A204.1 (cell line): ENCODE measurements around the gene YEATS2.

ENCODE experiments used
- FAIRE-seq: peaks from 2 replicates; lab custom pipeline; 2012; peaks lifted over from hg19 to GRCh38; lab: Jason Lieb, UNC

The YEATS2 gene

DNA sequence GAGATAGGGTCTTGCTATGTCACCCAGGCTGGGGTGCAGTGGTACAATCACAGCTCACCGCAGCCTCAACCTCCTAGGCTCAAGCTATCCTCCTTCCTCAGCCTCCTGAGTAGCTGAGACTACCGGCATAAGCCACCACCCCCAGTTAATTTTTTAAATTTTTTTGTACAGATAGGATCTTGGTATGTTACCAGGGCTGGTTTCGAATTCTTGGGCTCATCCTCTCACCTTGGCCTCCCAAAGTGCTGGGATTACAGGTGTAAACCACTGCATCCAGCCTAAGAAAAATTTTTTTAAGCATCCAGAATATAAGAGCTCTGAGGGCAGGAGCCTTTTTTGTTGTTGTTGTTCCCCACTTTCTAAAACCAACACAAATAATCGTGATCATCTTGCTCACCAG is 142.2 kb downstream of the YEATS2 start:
- FAIRE-seq = no peak

DNA sequence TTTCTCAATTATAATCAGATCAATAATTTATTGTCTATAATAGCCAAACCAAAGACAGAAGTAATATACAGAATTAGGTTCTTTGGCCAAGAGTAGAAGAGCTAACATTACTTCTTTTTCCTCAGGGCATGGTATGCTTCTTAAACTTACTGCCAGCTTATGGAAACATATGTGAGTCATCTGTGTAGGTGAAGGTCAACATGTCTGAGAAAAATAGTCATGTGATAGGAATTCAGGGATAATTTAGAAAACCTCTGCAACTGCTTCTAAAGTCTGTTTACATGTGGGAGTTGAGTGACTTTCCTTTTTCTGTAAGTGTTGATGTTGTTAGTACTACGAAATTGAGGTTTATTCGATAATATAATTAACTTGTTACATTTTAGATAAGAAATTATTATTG is 147.0 kb downstream of the YEATS2 start:
- FAIRE-seq = no peak

DNA sequence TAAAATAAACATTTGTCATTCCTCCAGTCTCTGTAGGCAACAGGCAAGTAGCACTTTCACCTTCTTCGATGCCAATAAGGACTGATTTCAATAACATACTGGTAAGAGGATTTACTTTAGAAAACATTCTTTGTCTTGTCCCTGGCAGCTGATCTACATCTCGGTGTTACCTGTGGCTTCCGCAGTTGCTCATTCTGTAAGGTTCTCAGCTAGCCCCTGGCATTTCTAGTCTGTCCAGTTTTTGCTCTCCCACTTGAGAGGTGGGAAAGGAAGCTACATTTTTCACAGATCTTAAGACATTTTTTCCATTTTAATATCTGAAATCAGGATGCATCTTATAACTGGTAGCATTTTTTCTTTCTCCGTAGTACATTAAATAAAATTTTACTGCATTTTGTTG is 147.5 kb downstream of the YEATS2 start:
- no peak for FAIRE-seq

DNA sequence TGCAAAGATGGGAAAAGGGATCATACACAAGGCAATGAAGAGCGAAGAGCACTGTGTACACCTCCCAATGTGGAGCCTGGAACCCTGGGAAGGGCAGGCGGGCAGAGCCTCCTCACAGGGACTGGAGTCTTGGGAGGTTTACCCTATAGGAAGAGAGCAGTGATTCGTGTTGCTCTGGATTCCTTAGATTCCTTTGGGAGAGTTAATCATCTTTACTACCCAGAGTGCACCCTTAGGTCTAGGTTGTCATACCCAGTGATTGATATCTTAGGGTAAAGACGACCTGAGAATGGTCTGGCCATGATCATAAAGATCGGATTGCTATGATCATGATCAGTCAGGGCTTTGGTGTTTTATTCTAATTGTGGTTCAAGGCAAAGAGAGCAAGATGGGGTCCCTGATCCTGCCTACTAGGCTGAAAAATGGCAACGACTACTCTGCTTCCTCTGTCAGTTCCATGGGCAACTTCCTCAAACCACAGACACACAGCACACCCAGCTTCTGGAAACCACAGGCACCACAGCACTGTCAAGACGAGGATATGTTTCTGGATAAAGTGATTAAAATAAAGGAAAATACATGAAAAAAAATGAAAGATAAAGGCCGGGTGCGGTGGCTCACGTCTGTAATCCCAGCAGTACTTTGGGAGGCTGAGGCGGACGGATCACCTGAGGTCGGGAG is 148.2 kb downstream of the YEATS2 start:
- FAIRE-seq = no peak

DNA sequence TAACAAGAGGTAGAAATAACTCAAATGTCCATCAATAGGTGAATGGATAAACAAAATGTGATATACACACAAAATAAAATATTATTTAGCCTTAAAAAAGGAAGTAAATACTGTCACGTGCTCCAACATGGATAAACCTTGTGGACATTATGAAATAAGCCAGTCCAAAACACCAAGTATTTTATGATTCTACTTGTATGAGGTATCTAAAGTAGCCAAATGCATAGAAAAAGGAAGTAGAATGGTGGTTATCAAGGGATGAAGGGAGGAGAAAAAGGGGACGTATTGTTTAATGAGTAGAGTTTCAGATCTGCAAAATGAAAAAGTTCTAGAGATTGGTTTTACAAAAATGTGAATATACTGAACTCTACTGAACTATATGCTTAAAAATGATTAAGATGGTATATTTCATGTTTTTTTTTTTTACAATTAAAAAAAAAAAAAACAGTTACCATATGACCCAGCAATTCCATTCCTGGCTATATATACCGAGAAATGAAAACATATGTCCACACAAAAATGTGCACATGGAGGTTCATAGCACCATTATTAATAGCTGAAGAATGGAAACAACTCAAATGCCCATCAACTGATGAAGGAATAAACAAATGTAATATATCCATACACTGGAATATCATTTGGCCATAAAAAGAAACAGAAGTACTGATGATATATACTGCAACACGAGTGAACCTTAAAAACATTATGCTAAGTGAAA is 156.9 kb downstream of the YEATS2 start:
- no peak for FAIRE-seq

DNA sequence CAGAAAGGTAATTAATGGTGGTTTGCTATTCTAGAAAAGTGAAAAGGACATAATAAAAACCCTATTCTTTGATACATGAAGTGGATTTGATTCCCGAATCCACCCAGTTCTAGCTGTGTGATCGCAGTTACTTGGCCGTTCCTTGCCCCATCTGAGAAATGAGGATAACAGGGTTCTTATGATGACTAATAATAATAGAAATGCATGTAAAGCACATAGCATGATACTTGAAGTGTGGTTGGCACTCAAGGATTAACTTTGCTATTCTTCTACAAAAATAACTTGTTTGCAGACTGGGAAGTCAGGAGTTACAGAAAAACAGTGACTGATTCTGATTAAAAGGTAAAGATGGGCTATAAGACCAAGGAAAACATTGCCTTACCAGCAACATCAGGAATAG is 160.3 kb downstream of the YEATS2 start:
- no peak for FAIRE-seq
